Skeletal muscle satellite cell (primary cell): ENCODE measurements around the gene STAG1.

Source experiments
- H3K27me3 ChIP-seq: 2 replicates; pipeline ENCODE4 v1.7.0; 2013; ENCODE audit warnings: low read length; ENCODE audit not compliant: control insufficient read depth, insufficient read depth
- H3K36me3 ChIP-seq: 2 replicates; pipeline ENCODE4 v1.7.0; 2013; ENCODE audit warnings: mild to moderate bottlenecking, control low read depth, low read length; ENCODE audit not compliant: insufficient read depth
- H3K4me1 ChIP-seq: 2 replicates; pipeline ENCODE4 v1.7.0; 2013; ENCODE audit warnings: low read length; ENCODE audit not compliant: control insufficient read depth, insufficient read depth
- H3K4me2 ChIP-seq: 2 replicates; pipeline ENCODE4 v1.7.0; 2013; ENCODE audit warnings: mild to moderate bottlenecking, low read length
- H3K4me3 ChIP-seq: 2 replicates; pipeline ENCODE4 v1.7.0; 2013; ENCODE audit warnings: low read length
- H3K9ac ChIP-seq: 2 replicates; pipeline ENCODE4 v1.7.0; 2013; ENCODE audit warnings: mild to moderate bottlenecking, low read depth, low read length, moderate library complexity
- H3K9me3 ChIP-seq: replicated peaks from 2 replicates; pipeline ENCODE4 v1.7.0; 2013; ENCODE audit warnings: mild to moderate bottlenecking, control low read depth, low read length

STAG1 gene

DNA sequence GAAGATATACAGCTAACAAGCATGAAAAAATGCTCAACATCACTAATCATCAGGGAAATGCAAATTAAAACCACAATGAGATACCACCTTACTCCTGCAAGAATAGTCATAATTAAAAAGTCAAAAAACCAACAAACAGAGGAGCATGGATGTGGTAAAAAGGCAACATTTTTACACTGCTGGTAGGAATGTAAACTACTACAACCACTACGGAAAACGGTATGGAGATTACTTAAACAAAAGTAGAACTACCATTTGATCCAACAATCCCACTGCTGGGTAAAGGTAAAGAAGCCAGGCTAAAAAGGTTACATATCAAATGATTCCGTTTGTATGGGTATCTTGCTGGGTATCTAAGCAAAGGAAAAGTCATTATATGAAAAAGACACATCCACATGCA is 53.8 kb downstream of the STAG1 start:
- no peaks in the 10 kb centered on the region for H3K36me3 ChIP-seq
- H3K9me3 ChIP-seq, result no peaks in the 10 kb centered on the region
- H3K4me2 ChIP-seq, result no peak overlapping the region
- H3K4me3 ChIP-seq, result no peak overlapping the region
- no peaks in the 10 kb centered on the region for H3K27me3 ChIP-seq
- H3K4me1 ChIP-seq, result no peaks in the 10 kb centered on the region
- H3K9ac ChIP-seq, result no peak overlapping the region

DNA sequence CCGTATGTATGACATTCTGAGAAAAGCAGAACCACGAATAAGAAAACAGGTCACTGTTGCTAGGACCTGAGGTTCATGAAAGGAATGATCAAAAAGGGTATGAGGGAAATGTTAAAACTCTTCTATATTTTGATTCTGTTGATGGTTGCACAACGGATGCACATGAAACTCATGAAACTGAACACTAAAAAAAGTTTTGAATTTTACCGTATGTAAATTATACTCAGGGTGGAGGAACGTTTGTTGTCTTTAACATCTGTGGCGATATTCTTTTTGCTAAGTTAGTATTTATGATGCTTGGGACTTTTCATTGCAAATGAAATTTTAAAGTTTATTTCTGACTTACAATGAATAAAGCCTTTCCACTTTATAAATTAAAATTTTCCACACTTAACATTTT is 55.4 kb downstream of the STAG1 start:
- no peaks in the 10 kb centered on the region for H3K9me3 ChIP-seq
- H3K9ac ChIP-seq, result no peak overlapping the region
- H3K27me3 ChIP-seq, result no peaks in the 10 kb centered on the region
- no peak overlapping the region for H3K4me3 ChIP-seq
- no peaks in the 10 kb centered on the region for H3K4me1 ChIP-seq
- no peaks in the 10 kb centered on the region for H3K36me3 ChIP-seq
- H3K4me2 ChIP-seq, result no peak overlapping the region

DNA sequence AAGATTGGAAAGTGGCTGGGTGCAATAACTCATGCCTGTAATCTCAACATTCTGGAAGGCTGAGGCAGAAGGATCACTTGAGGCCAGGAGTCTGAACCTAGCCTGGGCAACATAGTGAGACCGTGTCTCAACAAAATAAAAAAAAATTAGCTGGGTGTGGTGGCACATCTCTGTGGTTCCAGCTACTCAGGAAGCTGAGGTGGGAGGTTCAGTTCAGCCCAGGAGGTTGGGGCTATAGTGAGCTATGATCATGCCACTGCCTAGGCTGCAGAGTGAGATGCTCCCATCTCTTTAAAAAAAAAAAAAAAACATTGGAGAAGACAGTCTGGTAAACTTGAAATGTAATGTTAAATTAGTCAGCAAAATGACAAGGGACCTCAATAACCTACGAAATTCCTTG is 57.9 kb downstream of the STAG1 start:
- Histone ChIP-seq H3K9me3 (no peaks in the 10 kb centered on the region), H3K4me3 (no peak overlapping the region), H3K27me3 (no peaks in the 10 kb centered on the region), H3K4me2 (no peak overlapping the region), H3K36me3 (no peaks in the 10 kb centered on the region), H3K4me1 (no peaks in the 10 kb centered on the region), H3K9ac (no peak overlapping the region)

DNA sequence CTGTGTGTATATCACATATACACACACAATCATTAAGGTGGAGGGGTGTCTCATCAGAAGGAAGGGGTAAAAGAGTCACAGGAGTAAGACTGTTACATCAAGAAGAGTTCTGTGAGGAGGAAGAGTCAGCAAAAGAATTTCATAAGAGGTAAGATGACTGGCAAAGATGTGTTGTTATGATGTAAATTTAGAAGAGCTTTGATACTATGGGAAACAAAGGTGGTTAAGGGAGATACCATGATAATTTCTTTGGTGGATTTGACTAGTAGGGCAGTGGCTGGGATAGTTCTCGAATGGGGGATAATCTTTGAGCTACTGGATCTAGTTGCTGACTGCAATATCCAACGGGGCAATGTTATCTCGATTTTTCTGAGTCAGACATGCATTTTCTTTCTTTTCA is 61.6 kb downstream of the STAG1 start:
- H3K9me3 ChIP-seq, result no peaks in the 10 kb centered on the region

DNA sequence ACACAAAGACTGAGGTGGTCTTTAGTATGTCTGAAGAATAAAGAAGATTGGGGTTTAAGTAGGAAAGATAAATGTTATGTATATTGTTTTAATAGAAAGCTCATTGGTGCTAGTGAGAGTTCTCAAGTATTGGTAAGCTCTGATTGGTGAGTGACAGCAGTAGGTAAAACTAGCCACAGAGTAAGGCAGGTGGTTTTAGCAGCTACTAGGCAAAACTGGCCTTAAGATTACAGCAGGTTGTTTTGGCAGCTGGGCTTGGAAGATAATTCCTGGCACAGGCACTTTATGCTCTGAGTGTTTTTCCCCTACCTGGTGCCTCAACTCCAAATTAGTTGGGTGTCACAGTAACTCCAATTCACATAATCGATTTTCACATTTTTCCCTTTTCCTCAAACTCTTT is 66.3 kb downstream of the STAG1 start:
- H3K4me3 ChIP-seq, result no peak overlapping the region
- H3K4me2 ChIP-seq, result no peak overlapping the region
- no peaks in the 10 kb centered on the region for H3K9me3 ChIP-seq
- H3K27me3 ChIP-seq, result no peaks in the 10 kb centered on the region
- no peaks in the 10 kb centered on the region for H3K36me3 ChIP-seq
- H3K4me1 ChIP-seq, result no peaks in the 10 kb centered on the region
- no peak overlapping the region for H3K9ac ChIP-seq

More for the DNA sequence above, 61.6 kb downstream of the STAG1 start:
- Histone ChIP-seq H3K4me1 (no peaks in the 10 kb centered on the region), H3K9ac (no peak overlapping the region), H3K4me3 (no peak overlapping the region), H3K4me2 (no peak overlapping the region), H3K36me3 (no peaks in the 10 kb centered on the region), H3K27me3 (no peaks in the 10 kb centered on the region)

DNA sequence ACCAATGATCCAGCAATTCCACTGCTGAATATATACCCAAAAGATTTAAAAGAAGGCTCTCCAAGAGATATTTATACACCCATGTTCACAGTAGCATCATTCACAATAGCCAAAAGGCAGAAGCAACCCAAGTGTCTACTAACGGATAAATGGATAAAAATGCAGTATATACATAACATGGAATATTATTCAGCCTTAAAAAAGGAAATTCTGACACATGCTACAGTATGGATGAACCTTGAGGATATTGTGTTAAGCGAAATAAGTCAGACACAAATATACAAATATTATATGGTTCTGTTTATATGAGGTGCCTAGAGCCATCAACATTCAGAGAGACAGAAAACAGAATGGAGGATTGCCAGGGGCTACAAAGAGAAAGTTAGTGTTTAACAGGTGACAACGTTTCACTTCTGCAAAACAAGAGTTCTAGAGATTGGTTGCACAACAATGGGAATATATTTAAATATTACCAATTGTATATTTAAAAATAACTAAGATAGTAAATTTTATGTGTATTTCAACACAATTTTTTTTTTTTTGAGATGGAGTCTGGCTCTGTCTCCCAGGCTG is 69.4 kb downstream of the STAG1 start:
- Histone ChIP-seq H3K9ac (no peak overlapping the region), H3K4me2 (no peak overlapping the region), H3K27me3 (no peaks in the 10 kb centered on the region), H3K4me1 (no peaks in the 10 kb centered on the region), H3K4me3 (no peak overlapping the region), H3K36me3 (no peaks in the 10 kb centered on the region), H3K9me3 (no peaks in the 10 kb centered on the region)

DNA sequence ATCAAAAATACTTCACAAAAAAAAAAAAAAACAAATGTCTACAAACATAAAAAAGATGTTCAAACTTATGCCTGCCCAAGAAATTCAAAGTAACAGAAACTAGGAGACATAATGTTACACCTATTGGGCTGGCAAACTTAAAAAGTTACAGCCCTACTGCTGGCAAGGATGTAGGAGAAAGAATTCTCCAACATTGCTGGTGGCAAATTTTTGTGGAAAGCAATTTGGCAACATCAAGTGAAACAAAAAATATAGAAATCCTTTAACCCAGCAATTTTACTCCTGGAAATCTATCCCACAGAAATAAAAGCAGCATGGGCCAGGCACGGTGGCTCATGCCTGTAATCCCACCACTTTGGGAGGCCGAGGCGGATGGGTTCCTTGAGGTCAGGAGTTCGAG is 73.2 kb downstream of the STAG1 start:
- H3K9ac ChIP-seq, result no peak overlapping the region
- no peaks in the 10 kb centered on the region for H3K27me3 ChIP-seq
- no peaks in the 10 kb centered on the region for H3K9me3 ChIP-seq
- no peak overlapping the region for H3K4me3 ChIP-seq
- no peaks in the 10 kb centered on the region for H3K36me3 ChIP-seq
- H3K4me1 ChIP-seq, result peaks cover 3% of the 10 kb centered on the region
- no peak overlapping the region for H3K4me2 ChIP-seq

DNA sequence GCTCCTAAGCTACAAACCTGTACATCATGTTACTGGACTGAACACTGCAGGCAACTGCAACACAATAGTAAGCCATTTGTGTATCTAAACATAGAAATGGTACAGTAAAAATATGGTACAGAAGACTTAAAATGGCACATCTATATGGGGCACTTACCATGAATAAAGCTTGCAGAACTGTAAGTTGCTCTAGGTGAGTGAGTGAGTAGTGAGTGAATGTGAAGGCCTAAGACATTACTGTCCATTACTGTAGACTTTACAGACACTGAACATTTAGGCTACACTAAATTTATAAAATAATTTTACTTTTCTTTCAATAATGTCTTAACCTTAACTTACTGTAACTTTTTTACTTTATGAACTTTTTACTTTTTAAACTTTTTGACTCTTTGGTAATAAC is 76.2 kb downstream of the STAG1 start:
- peaks cover 13% of the 10 kb centered on the region for H3K4me1 ChIP-seq
- H3K36me3 ChIP-seq, result no peaks in the 10 kb centered on the region
- H3K9me3 ChIP-seq, result no peaks in the 10 kb centered on the region
- H3K4me2 ChIP-seq, result no peak overlapping the region
- H3K9ac ChIP-seq, result no peak overlapping the region
- no peaks in the 10 kb centered on the region for H3K27me3 ChIP-seq
- no peak overlapping the region for H3K4me3 ChIP-seq

DNA sequence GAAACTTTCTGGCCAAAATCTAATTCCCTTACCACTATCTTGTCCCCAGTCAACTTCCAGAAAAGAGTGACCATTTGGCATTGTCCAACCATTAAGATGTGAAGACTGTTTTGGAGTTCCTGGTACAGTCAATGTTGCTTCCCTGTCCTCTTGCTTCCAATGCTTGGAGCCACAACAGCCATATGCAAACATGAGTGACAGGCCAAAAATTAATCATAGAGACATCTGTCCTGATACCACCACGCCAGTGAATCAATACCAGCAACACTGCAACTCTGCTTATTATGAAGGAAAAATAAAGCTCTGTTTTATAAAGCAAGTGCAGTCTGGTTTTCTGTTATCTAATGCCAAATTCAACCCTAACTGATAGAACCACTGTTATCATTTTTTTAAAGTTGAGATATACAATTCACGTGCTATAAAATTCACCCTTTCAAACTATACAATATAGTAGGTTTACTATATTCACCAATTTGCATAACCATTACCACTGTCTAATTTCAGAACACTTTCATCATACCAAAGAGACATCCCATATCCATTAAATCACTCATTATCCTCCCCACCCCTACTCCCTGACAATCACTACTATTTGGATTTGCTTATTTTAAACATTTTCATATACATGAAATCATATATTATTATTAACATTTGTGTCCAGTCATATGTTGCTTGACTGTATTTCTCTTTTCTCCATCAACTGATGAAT is 76.9 kb downstream of the STAG1 start:
- no peak overlapping the region for H3K4me3 ChIP-seq
- no peaks in the 10 kb centered on the region for H3K36me3 ChIP-seq
- H3K9me3 ChIP-seq, result no peaks in the 10 kb centered on the region
- H3K4me1 ChIP-seq, result peaks cover 13% of the 10 kb centered on the region
- H3K9ac ChIP-seq, result no peak overlapping the region
- no peak overlapping the region for H3K4me2 ChIP-seq
- no peaks in the 10 kb centered on the region for H3K27me3 ChIP-seq

DNA sequence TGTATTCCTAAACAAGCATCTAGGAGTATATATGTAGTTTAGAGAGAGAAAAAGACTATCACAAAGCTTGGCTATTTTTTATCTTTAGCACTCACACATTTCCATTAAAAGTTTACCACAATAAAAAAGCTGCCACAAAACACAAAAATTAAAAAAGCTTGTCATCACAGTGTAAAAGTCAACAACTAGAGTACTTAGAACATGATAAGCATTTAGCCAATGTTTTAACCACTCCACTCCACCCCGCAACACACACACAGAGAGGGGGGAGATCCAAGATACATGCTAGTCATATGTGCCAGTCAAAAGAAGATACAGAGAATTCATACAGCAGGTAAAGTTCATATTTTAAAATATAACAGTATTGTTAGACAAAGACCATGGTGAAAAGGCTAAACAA is 79.7 kb downstream of the STAG1 start:
- Histone ChIP-seq H3K4me2 (no peak overlapping the region), H3K9ac (no peak overlapping the region), H3K4me1 (peaks cover 13% of the 10 kb centered on the region), H3K27me3 (no peaks in the 10 kb centered on the region), H3K4me3 (no peak overlapping the region), H3K9me3 (no peaks in the 10 kb centered on the region), H3K36me3 (no peaks in the 10 kb centered on the region)

DNA sequence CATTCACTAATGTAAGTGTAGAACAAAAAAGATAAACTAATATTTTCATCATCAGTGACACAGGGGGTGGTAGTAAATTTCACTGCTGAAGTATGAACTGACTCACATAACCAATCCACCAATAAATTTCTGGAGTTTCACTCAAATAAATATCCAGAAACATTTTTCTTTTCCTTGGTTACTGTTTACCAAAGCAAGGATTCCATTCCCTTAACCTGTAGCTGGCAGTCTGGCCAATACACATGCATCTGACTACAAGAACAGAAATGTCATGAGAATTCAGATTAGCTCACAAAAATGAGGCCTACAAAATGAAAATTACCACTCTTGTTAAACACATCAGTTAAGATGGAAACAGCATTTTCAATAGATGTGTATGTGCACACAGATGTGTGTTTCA is 80.3 kb downstream of the STAG1 start:
- H3K9me3 ChIP-seq, result no peaks in the 10 kb centered on the region
- H3K4me2 ChIP-seq, result no peak overlapping the region
- peaks cover 15% of the 10 kb centered on the region for H3K4me1 ChIP-seq
- H3K27me3 ChIP-seq, result no peaks in the 10 kb centered on the region
- no peak overlapping the region for H3K9ac ChIP-seq
- H3K4me3 ChIP-seq, result no peak overlapping the region
- no peaks in the 10 kb centered on the region for H3K36me3 ChIP-seq

DNA sequence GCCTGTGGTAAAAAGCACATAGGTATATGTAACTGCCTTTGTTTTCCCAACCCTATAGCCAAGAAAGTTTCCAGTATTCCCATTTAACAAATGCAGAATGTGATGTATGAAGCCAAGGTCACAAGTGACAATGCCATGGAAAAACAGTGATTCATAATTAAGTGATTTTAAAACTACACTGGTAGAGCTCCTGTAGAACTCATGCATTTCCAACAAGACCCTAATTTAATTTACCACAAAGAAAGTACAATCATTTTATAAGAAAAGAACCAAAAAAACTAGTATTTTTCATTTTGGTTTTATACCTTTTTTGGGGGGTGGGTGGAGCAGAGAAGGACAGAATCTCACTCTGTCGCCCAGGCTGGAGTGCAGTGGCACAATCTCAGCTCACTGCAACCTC is 82.0 kb downstream of the STAG1 start:
- Histone ChIP-seq H3K4me3 (no peak overlapping the region), H3K9ac (no peak overlapping the region), H3K4me1 (peaks cover 13% of the 10 kb centered on the region), H3K4me2 (no peak overlapping the region), H3K9me3 (no peaks in the 10 kb centered on the region), H3K36me3 (no peaks in the 10 kb centered on the region), H3K27me3 (no peaks in the 10 kb centered on the region)
